Tibial nerve (tissue), 4 donors: ENCODE results near the gene KIRREL3.

ENCODE experiments used
- CTCF ChIP-seq, 5 experiments: fragments of 200-600 bp in 3 of 5; fragments of 450-650 bp in 2 of 5; sonication (generic) in 3 of 5; IDR thresholded peaks; one replicate each; pipeline ENCODE4 v1.5.1; 2016 to 2019; ENCODE audit warnings: antibody characterized with exemption in 5 of 5, mild to moderate bottlenecking in 3 of 5, moderate library complexity in 2 of 5
- EP300 ChIP-seq, 2 donors: sonication (generic); formaldehyde crosslinking; IDR thresholded peaks; one replicate each; pipeline ENCODE4 v1.6.1; 2017; ENCODE audit warnings: antibody characterized with exemption in 2 of 2, mild to moderate bottlenecking in 1 of 2

GRCh38 chr11:126491092-126491491, 509.5 kb downstream of the KIRREL3 start:
- TF ChIP-seq CTCF (IDR thresholded peaks at IDR 0.05) (no peak), EP300 (IDR thresholded peaks at IDR 0.05) (no peak)
